IPS DF 6.9 (cell line): ENCODE results near the gene EHBP1.
"Not testable (repeated sequence)": the region's sequence is repeated elsewhere in the genome, so short reads cannot be mapped to it uniquely, and the experiment has no call there.

ENCODE experiments used
- DNase-seq: peaks from one replicate; pipeline ENCODE4 v3.0.0-alpha.2; 2013; ENCODE audit warnings: low read depth, low spot score
- H3K27ac ChIP-seq: one replicate; pipeline ENCODE4 v1.5.1; 2013; ENCODE audit warnings: low read length, control low read depth
- H3K27me3 ChIP-seq: 2 replicates; pipeline ENCODE4 v1.6.1; 2013; ENCODE audit warnings: mild to moderate bottlenecking, low read length; ENCODE audit not compliant: control insufficient read depth, insufficient read depth
- H3K36me3 ChIP-seq: 2 replicates; pipeline ENCODE4 v1.6.1; 2013; ENCODE audit warnings: low read length; ENCODE audit not compliant: control insufficient read depth, insufficient read depth
- H3K4me1 ChIP-seq: 2 replicates; pipeline ENCODE4 v1.6.1; 2013; ENCODE audit warnings: low read length; ENCODE audit not compliant: control insufficient read depth, insufficient read depth
- H3K4me3 ChIP-seq: 2 replicates; pipeline ENCODE4 v1.5.1; 2013; ENCODE audit warnings: mild to moderate bottlenecking, low read length
- H3K9me3 ChIP-seq: 2 replicates; pipeline ENCODE4 v1.6.1; 2013; ENCODE audit warnings: low read length, inconsistent platforms; ENCODE audit not compliant: control insufficient read depth, insufficient read depth
- WGBS: extraction: QIAGEN DNeasy Blood & Tissue Kit; methylation state at CpG from one replicate; pipeline ENCODE4 v1.1.7; 2013; ENCODE audit warnings: mixed read lengths, missing lambda C conversion rate; ENCODE audit not compliant: insufficient read length, insufficient coverage; 5-methylcytosine and 5-hydroxymethylcytosine counted together

The EHBP1 gene

DNA sequence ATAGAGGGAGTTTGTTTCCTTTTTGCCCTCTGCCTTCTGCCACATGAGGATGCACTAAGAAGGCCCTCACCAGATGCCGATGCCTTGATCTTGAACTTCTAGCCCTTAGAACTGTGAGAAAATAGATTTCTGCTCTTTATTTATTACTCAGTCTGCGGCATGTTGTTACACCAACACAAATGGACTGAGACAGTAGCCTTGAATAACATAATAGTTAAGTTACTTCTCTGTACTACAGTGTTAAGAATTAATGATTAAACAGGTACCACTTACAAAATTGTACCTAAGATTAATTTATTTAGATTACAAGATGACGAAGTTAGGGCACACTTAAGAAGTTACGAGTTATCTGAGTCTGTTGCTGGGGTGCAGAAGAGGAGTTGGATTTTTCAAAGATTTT lies 42.4 kb downstream of the EHBP1 start:
- Histone ChIP-seq H3K4me1 (peaks cover 1% of the 10 kb centered on the region; the same call in 1 of the 2 replicates), H3K9me3 (no peaks in the 10 kb centered on the region), H3K27me3 (no peaks in the 10 kb centered on the region), H3K27ac (no peak overlapping the region), H3K36me3 (no peaks in the 10 kb centered on the region), H3K4me3 (no peak overlapping the region)
- DNase-seq, result no peak
- WGBS, result no CpG with 5 or more reads among the region's 4 CpGs

DNA sequence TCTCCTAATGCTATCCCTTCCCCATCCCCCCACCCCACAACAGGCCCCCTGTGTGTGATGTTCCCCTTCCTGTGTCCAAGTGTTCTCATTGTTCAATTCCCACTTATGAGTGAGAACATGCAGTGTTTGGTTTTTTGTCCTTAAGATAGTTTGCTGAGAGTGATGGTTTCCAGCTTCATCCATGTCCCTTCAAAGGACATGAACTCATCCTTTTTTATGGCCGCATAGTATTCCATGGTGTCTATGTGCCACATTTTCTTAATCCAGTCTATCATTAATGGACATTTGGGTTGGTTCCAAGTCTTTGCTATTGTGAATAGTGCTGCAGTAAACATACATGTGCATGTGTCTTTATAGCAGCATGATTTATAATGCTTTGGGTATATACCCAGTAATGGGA lies 43.6 kb downstream of the EHBP1 start:
- not testable (repeated sequence) for H3K27me3 ChIP-seq, DNase-seq, H3K4me1 ChIP-seq, H3K9me3 ChIP-seq, H3K36me3 ChIP-seq, H3K4me3 ChIP-seq, H3K27ac ChIP-seq
- no CpG with 5 or more reads among the region's 1 CpG for WGBS

DNA sequence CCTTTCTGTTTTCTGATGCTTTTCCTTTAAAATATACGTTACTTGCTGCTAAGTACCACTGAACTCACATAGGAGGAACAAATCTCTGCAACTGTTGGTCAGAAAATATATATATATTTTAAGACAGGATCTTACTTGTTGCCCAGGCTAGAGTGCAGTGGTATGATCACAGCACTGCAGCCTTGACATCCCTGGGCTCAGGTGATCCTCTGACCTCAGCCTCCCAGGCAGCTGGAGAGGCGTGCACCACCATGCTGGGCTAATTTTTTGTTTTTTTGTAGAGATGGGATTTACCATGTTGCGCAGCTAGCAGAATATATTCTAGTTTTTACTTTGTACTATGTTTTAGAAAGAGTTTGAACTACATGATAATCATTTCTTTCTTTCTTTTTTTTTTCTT lies 51.5 kb downstream of the EHBP1 start:
- DNase-seq, result no peak
- Histone ChIP-seq H3K27me3 (no peaks in the 10 kb centered on the region), H3K9me3 (peaks cover 1% of the 10 kb centered on the region; the same call in 1 of the 2 replicates), H3K36me3 (0 out of 2 replicates have a peak, but pooled peaks cover 3% of the 10 kb centered on the region), H3K27ac (no peak overlapping the region), H3K4me1 (no peaks in the 10 kb centered on the region), H3K4me3 (no peak overlapping the region)
- no CpG with 5 or more reads among the region's 3 CpGs for WGBS

DNA sequence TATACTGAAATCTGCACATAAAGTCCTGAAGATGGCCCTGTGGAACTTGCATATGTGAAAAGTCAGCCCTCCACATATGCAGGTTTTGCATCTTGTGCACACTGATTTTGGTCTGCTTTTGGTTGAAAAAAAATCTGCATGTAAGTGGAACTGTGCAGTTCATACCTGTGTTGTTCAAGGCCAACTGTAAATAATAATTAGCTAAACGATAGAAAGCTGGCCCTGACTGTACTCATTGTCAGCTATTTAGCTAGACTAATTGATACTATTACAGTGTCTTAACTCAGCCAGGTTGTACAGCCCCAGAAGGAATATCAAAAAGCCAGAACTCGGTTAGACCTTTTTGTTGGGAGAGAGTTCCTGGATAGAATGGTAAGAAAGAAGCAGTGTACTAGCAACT lies 54.5 kb downstream of the EHBP1 start:
- DNase-seq, result no peak
- Histone ChIP-seq H3K36me3 (no peaks in the 10 kb centered on the region), H3K4me3 (no peak overlapping the region), H3K9me3 (no peaks in the 10 kb centered on the region), H3K27me3 (no peaks in the 10 kb centered on the region), H3K4me1 (no peaks in the 10 kb centered on the region), H3K27ac (no peak overlapping the region)
- WGBS, result no CpG with 5 or more reads among the region's 2 CpGs

DNA sequence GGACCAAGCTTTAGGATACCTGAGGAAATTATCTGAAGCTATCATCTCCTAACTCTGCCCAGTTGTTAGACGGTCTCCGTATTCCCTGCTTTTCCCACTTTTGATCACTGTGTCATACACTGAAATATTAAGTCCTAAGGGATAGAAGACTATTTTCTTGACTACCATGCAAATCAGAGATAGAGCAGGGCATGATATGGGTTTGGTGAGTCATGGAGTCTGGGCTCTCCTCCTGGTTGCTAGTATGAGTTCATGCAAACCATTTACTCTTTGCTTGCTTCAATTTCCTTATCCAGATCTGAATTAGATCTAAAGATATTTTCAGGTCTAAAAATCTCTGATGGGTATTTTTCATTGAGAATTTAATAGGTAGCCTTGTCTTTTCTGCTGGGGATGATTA lies 55.0 kb downstream of the EHBP1 start:
- DNase-seq, result no peak
- no CpG with 5 or more reads among the region's 2 CpGs for WGBS
- Histone ChIP-seq H3K27me3 (no peaks in the 10 kb centered on the region), H3K9me3 (no peaks in the 10 kb centered on the region), H3K4me3 (no peak overlapping the region), H3K36me3 (no peaks in the 10 kb centered on the region), H3K27ac (no peak overlapping the region), H3K4me1 (no peaks in the 10 kb centered on the region)

DNA sequence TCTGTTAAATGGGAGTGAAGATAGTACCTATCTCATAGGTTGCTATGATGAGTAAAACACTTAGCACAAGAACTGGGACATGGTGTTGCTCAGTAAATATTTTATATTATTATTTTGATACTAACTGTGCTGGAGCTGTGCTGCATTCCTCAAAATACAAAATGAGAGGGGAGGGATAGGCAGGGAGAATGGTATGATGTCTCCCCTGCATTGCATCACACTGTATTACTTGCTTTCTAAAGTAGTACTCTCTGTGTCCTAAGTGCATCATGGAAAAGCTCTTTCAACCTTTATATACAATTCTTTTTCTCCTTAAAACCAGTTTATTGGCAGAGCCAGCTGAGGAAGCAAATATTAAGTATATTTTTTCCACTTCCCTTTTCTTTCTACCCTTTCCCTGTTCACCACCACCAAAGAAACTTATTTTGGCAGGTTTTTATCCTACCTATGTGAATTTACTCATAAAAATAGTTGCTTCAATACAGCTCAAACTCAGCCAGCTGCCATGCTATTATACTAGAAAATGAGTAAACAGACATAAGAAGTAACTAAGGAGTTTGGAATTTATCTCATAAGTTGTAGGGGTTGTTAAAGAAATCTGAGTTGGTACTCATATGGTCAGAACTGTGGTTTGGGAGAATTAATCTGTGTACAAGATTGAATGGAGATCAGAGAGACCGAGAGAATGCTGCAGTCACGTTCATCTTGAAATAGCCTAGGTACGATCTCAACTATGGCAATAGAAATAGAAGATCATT lies 60.3 kb downstream of the EHBP1 start:
- DNase-seq, result no peak
- Histone ChIP-seq H3K9me3 (no peaks in the 10 kb centered on the region), H3K27me3 (no peaks in the 10 kb centered on the region), H3K4me3 (no peak overlapping the region), H3K27ac (no peak overlapping the region), H3K36me3 (no peaks in the 10 kb centered on the region), H3K4me1 (no peaks in the 10 kb centered on the region)
- no CpG with 5 or more reads among the region's 3 CpGs for WGBS

DNA sequence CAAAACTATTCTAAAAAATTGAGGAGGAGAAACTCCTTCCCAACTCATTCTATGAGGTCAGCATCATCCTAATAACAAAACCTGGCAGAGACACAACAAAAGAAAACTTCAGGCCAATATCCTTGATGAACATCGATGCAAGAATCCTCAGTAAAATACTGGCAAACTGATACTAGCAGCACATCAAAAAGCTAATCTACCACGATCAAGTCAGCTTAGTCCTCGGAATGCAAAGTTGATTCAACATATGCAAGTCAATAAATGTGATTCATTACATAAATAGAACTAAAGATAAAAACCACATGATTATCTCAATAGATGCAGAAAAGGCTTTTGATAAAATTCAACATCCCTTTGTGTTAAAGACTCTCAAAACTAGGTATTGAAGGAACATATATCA lies 63.1 kb downstream of the EHBP1 start:
- Histone ChIP-seq H3K4me3 (no peak overlapping the region), H3K36me3 (no peaks in the 10 kb centered on the region), H3K9me3 (no peaks in the 10 kb centered on the region), H3K27me3 (no peaks in the 10 kb centered on the region), H3K4me1 (no peaks in the 10 kb centered on the region), H3K27ac (no peak overlapping the region)
- no CpG with 5 or more reads among the region's 3 CpGs for WGBS
- DNase-seq, result no peak

DNA sequence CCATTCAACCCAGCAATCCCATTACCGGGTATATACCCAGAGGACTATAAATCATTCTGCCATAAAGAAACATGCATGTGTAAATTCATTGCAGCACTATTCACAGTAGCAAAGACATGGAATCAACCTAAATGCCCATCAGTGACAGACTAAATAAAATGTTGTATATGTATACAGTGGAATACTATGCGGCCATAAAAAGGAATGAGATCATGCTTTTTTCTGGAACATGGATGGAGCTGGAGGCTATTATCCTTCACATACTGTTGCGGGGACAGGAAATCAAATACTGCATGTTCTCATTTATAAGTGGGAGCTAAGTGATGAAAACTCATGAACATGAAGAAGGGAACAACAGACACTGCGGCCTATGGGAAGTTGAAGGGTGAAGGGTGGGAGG lies 65.1 kb downstream of the EHBP1 start:
- H3K27ac ChIP-seq, result no peak overlapping the region
- no peak for DNase-seq
- H3K4me3 ChIP-seq, result no peak overlapping the region
- no peaks in the 10 kb centered on the region for H3K9me3 ChIP-seq
- no peaks in the 10 kb centered on the region for H3K4me1 ChIP-seq
- no CpG with 5 or more reads among the region's 4 CpGs for WGBS
- no peaks in the 10 kb centered on the region for H3K36me3 ChIP-seq
- H3K27me3 ChIP-seq, result no peaks in the 10 kb centered on the region

DNA sequence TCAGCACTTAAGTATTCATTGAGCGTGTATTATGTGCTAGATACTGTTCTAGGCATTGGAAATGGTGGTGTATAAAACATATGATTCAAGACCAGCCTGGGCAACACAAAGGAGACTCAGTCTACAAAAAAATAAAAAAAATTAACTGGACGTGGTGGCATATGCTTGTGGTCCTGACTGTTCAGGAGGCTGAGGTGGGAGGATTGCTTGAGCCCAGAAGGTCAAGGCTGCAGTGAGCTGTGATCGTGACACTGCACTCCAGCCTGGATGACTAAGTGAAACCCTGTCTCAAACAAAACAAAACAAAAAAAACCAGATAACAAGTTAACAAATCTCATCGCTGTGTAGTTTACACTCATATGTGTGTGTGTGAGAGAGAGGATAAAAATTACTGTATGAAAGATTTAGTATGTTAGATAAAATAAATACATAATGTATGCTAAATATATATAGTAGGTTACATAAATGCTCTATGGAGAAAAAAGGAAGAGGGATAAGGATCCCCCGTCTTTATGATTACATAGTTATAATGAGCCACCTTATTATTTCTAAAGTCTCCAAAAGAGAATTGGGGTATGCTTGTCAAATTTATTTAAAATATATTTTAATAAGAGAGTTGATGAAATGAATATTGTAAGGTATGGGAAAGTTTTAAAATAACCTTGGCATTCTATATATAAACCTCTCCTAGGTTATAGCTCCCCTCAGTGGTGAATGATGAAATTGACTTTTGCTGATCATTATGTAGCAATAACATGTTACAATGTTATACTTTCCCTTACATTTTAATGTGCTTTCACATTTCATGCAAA lies 69.2 kb downstream of the EHBP1 start:
- H3K27ac ChIP-seq, result no peak overlapping the region
- H3K4me3 ChIP-seq, result no peak overlapping the region
- H3K9me3 ChIP-seq, result no peaks in the 10 kb centered on the region
- WGBS, result no CpG with 5 or more reads among the region's 5 CpGs
- no peaks in the 10 kb centered on the region for H3K4me1 ChIP-seq
- no peak for DNase-seq
- no peaks in the 10 kb centered on the region for H3K27me3 ChIP-seq
- no peaks in the 10 kb centered on the region for H3K36me3 ChIP-seq

DNA sequence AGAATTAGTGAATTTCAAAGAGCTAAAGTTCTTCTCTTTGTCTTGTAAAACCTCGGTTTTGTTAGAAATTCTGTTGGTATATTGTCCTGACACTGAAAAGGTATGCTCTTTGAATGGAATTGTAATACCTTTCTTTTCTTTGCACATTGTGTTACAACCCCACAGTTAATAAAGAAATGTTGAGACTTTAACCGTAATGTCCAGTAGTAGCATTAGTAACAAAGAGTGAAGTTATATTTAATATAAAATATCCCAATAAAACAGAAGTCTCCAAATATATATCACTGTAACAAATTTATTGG lies 69.8 kb downstream of the EHBP1 start:
- H3K27ac ChIP-seq, result no peak overlapping the region
- no peak overlapping the region for H3K4me3 ChIP-seq
- no CpG with 5 or more reads among the region's 2 CpGs for WGBS
- no peaks in the 10 kb centered on the region for H3K36me3 ChIP-seq
- H3K4me1 ChIP-seq, result no peaks in the 10 kb centered on the region
- no peaks in the 10 kb centered on the region for H3K9me3 ChIP-seq
- H3K27me3 ChIP-seq, result no peaks in the 10 kb centered on the region
- DNase-seq, result no peak

DNA sequence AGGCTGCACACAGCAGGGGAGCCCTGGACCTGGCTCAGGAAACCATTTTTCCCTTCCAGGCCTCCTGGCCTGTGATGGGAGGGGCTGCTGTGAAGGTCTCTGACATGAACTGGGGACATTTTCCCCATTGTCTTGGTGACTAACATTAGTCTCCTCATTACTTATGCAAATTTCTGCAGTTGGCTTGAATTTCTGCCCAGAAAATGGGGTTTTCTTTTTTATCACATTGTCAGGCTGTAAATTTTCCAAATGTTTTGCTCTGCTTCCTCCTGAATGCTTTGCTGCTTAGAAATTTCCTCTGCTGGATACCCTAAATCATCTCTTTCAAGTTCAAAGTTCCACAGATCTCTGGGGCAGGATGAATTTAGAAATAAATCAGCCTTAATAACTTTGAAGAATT lies 78.2 kb downstream of the EHBP1 start:
- DNase-seq, result no peak

More for the DNA sequence above, 78.2 kb downstream of the EHBP1 start:
- H3K36me3 ChIP-seq, result no peaks in the 10 kb centered on the region
- no peaks in the 10 kb centered on the region for H3K4me1 ChIP-seq
- no peak overlapping the region for H3K4me3 ChIP-seq
- H3K9me3 ChIP-seq, result no peaks in the 10 kb centered on the region
- H3K27me3 ChIP-seq, result no peaks in the 10 kb centered on the region
- H3K27ac ChIP-seq, result no peak overlapping the region
